ENCODE results near the gene AP2A1. TPM values are rescaled to one million over a fixed set of nuclear protein-coding genes. Genes with fewer than 3 reads are reported as not detected.
A peak's percentile ranks its signal among the peaks of the same experiment; 100 is the strongest.

Gene AP2A1
- total and polyA plus RNA-seq, 9 of the 15 experiments (the other 6 are each of a cell fraction or from before 2014, with no cell fraction given): 0.55 to 150 (median 31.9) TPM

- TF ChIP-seq MGA (IDR thresholded peaks at IDR 0.05) (no peak; the same call in 1 of the 2 replicates), MTA2 (IDR thresholded peaks at IDR 0.05; ENCODE audit: low read depth) (0 out of 2 replicates have a peak, but pooled peaks have one; percentile 2), GTF3C2 (IDR thresholded peaks at IDR 0.05; ENCODE audit: borderline replicate concordance, extremely low read depth, insufficient read length) (no peak), FOXK1 (CRISPR knock-in tag; IDR thresholded peaks at IDR 0.05; ENCODE audit: borderline replicate concordance) (0 out of 2 replicates have a peak, but pooled peaks have one; percentile 26), HDAC6 (IDR thresholded peaks at IDR 0.05; ENCODE audit: low read depth, low read length) (no peak), SLC30A9 (CRISPR knock-in tag; IDR thresholded peaks at IDR 0.05) (no peak), ZNF445 (CRISPR knock-in tag; IDR thresholded peaks at IDR 0.05; ENCODE audit: low read depth) (no peak), MTA3 (IDR thresholded peaks at IDR 0.05; ENCODE audit: borderline replicate concordance) (no peak)
- TF ChIP-seq, protein P1, sequence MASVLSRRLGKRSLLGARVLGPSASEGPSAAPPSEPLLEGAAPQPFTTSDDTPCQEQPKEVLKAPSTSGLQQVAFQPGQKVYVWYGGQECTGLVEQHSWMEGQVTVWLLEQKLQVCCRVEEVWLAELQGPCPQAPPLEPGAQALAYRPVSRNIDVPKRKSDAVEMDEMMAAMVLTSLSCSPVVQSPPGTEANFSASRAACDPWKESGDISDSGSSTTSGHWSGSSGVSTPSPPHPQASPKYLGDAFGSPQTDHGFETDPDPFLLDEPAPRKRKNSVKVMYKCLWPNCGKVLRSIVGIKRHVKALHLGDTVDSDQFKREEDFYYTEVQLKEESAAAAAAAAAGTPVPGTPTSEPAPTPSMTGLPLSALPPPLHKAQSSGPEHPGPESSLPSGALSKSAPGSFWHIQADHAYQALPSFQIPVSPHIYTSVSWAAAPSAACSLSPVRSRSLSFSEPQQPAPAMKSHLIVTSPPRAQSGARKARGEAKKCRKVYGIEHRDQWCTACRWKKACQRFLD (CRISPR knock-in tag; IDR thresholded peaks at IDR 0.05): no peak
Measured at GRCh38 chr19:49850221-49850486, 83.4 kb downstream of the AP2A1 start (continued).
